H9 (cell line): Measurements from ENCODE around the gene EXPH5. TPM values are rescaled to one million over a fixed set of nuclear protein-coding genes. Genes with fewer than 3 reads are reported as not detected.

Experiments
- DNase-seq: peaks from one replicate; pipeline ENCODE4 v3.0.0-alpha.2; 2017
- H2AFZ ChIP-seq: one replicate; pipeline ENCODE4 v1.6.1; 2013; ENCODE audit warnings: mild to moderate bottlenecking, low read length, control low read depth, moderate library complexity
- H2AK5ac ChIP-seq: 2 replicates; pipeline ENCODE4 v1.6.1; 2013; ENCODE audit warnings: low read length, control low read depth, mixed read lengths; ENCODE audit not compliant: insufficient read length
- H2BK120ac ChIP-seq: one replicate; pipeline ENCODE4 v1.6.1; 2013; ENCODE audit warnings: low read depth, mild to moderate bottlenecking, low read length, control low read depth, inconsistent platforms; ENCODE audit not compliant: poor library complexity, severe bottlenecking
- H2BK12ac ChIP-seq: 2 replicates; pipeline ENCODE4 v1.6.1; 2013; ENCODE audit warnings: low read length, control low read depth, mixed read lengths, low read depth; ENCODE audit not compliant: insufficient read length
- H2BK15ac ChIP-seq: 2 replicates; pipeline ENCODE4 v1.6.1; 2013; ENCODE audit warnings: low read depth, low read length, control low read depth
- H2BK20ac ChIP-seq: one replicate; pipeline ENCODE4 v1.6.1; 2013; ENCODE audit warnings: low read depth, mild to moderate bottlenecking, low read length, control low read depth, inconsistent platforms; ENCODE audit not compliant: poor library complexity, severe bottlenecking
- H2BK5ac ChIP-seq: 2 replicates; pipeline ENCODE4 v1.6.1; 2013; ENCODE audit warnings: low read length, control low read depth, mixed read lengths; ENCODE audit not compliant: insufficient read length
- H3K14ac ChIP-seq: 2 replicates; pipeline ENCODE4 v1.6.1; 2013; ENCODE audit warnings: low read length, control low read depth; ENCODE audit not compliant: insufficient read depth
- H3K18ac ChIP-seq: 2 replicates; pipeline ENCODE4 v1.6.1; 2013; ENCODE audit warnings: low read depth, mild to moderate bottlenecking, mixed read lengths, low read length, control low read depth; ENCODE audit not compliant: insufficient read length
- H3K23ac ChIP-seq: 2 replicates; pipeline ENCODE4 v1.6.1; 2013; ENCODE audit warnings: low read length, control low read depth, mixed read lengths, low read depth; ENCODE audit not compliant: insufficient read length
- H3K23me2 ChIP-seq: 2 replicates; pipeline ENCODE4 v1.6.1; 2013; ENCODE audit warnings: low read depth, mild to moderate bottlenecking, mixed read lengths, low read length, control low read depth; ENCODE audit not compliant: insufficient read length, poor library complexity, severe bottlenecking
- H3K27ac ChIP-seq: 2 replicates; pipeline ENCODE4 v1.5.1; 2013; ENCODE audit warnings: low read length, control low read depth, mixed read lengths, low read depth; ENCODE audit not compliant: insufficient read length
- H3K27me3 ChIP-seq: 2 replicates; pipeline ENCODE4 v1.6.1; 2013; ENCODE audit warnings: low read length, control low read depth, inconsistent platforms; ENCODE audit not compliant: insufficient read depth
- H3K4ac ChIP-seq: 2 replicates; pipeline ENCODE4 v1.6.1; 2013; ENCODE audit warnings: low read depth, mild to moderate bottlenecking, control low read depth, inconsistent platforms, low read length, moderate library complexity
- H3K4me1 ChIP-seq: 2 replicates; pipeline ENCODE4 v1.6.1; 2013; ENCODE audit warnings: low read length, control low read depth, inconsistent platforms; ENCODE audit not compliant: insufficient read depth
- H3K4me2 ChIP-seq: 2 replicates; pipeline ENCODE4 v1.6.1; 2013; ENCODE audit warnings: low read length, control low read depth, mixed read lengths; ENCODE audit not compliant: insufficient read length, insufficient read depth
- H3K56ac ChIP-seq: 2 replicates; pipeline ENCODE4 v1.6.1; 2013; ENCODE audit warnings: low read depth, mild to moderate bottlenecking, mixed read lengths, low read length, control low read depth; ENCODE audit not compliant: insufficient read length
- H3K79me1 ChIP-seq: 2 replicates; pipeline ENCODE4 v1.6.1; 2013; ENCODE audit warnings: low read depth, mild to moderate bottlenecking, moderate library complexity, low read length, control low read depth, inconsistent platforms; ENCODE audit not compliant: insufficient read depth, poor library complexity, severe bottlenecking
- H3K79me2 ChIP-seq: 2 replicates; pipeline ENCODE4 v1.6.1; 2013; ENCODE audit warnings: low read length, control low read depth, inconsistent platforms; ENCODE audit not compliant: insufficient read depth
- H3K9ac ChIP-seq: 2 replicates; pipeline ENCODE4 v1.6.1; 2013; ENCODE audit warnings: low read length, control low read depth, mixed read lengths; ENCODE audit not compliant: insufficient read length; ENCODE audit errors: extremely low read depth
- H3K9me3 ChIP-seq: one replicate; pipeline ENCODE4 v1.6.1; 2013; ENCODE audit warnings: low read depth, low read length, inconsistent platforms; ENCODE audit not compliant: control insufficient read depth
- H3T11ph ChIP-seq: one replicate; pipeline ENCODE4 v1.6.1; 2013; ENCODE audit warnings: mild to moderate bottlenecking, low read length, control low read depth, inconsistent platforms
- H4K20me1 ChIP-seq: one replicate; pipeline ENCODE4 v1.6.1; 2013; ENCODE audit not compliant: control insufficient read depth, insufficient read length, insufficient read depth
- H4K5ac ChIP-seq: 2 replicates; pipeline ENCODE4 v1.6.1; 2013; ENCODE audit warnings: low read depth, mild to moderate bottlenecking, mixed read lengths, low read length, control low read depth; ENCODE audit not compliant: insufficient read length
- H4K8ac ChIP-seq: replicated peaks from 2 replicates; pipeline ENCODE4 v1.6.1; 2013; ENCODE audit warnings: low read length, control low read depth, mixed read lengths, low read depth; ENCODE audit not compliant: insufficient read length
- H4K91ac ChIP-seq: 2 replicates; pipeline ENCODE4 v1.6.1; 2013; ENCODE audit warnings: low read depth, mild to moderate bottlenecking, moderate library complexity, mixed read lengths, low read length, control low read depth; ENCODE audit not compliant: insufficient read length
- H3K27ac Mint-ChIP-seq, 3 experiments: 2 replicates in 2 of 3; 3 replicates in 1 of 3; pipeline ENCODE4 v1.8.0; 2020 to 2021; ENCODE audit warnings: mixed read lengths in 3 of 3, mild to moderate bottlenecking in 1 of 3, moderate library complexity in 1 of 3
- H3K27me3 Mint-ChIP-seq: 2 replicates; pipeline ENCODE4 v1.8.0; 2021; ENCODE audit warnings: low read depth, mild to moderate bottlenecking, moderate library complexity, mixed read lengths
- H3K36me3 Mint-ChIP-seq, 3 experiments: 2 replicates in 2 of 3; 3 replicates in 1 of 3; pipeline ENCODE4 v1.8.0; 2020 to 2021; ENCODE audit warnings: low read depth in 3 of 3, mixed read lengths in 3 of 3; ENCODE audit not compliant: insufficient read depth in 1 of 3
- H3K4me1 Mint-ChIP-seq, 2 experiments: 2 replicates each; pipeline ENCODE4 v1.8.0; 2020; ENCODE audit warnings: mixed read lengths in 2 of 2
- H3K4me3 Mint-ChIP-seq, 2 experiments: 2 replicates in 1 of 2; 3 replicates in 1 of 2; pipeline ENCODE4 v1.8.0; 2020 to 2021; ENCODE audit warnings: mild to moderate bottlenecking in 2 of 2, mixed read lengths in 2 of 2, moderate library complexity in 1 of 2
- H3K9me3 Mint-ChIP-seq, 2 experiments: 2 replicates in 1 of 2; 3 replicates in 1 of 2; pipeline ENCODE4 v1.8.0; 2020; ENCODE audit warnings: mild to moderate bottlenecking in 2 of 2, mixed read lengths in 2 of 2, moderate library complexity in 1 of 2
- CTCF ChIP-seq: fragments of 200-600 bp; sonication (generic); conservative IDR thresholded peaks from 3 replicates; pipeline ENCODE4 v1.8.0; 2021; ENCODE audit warnings: antibody characterized with exemption, mild to moderate bottlenecking
- WGBS: extraction: QIAGEN DNeasy Blood & Tissue Kit; methylation state at CpG from one replicate; pipeline ENCODE4 v1.1.7; 2013; ENCODE audit warnings: missing lambda C conversion rate, low lambda C conversion rate, mixed read lengths; ENCODE audit not compliant: insufficient read length; ENCODE audit errors: extremely low coverage; 5-methylcytosine and 5-hydroxymethylcytosine counted together
- total RNA-seq: library from RNA; stranded (reverse); gene quantifications from 2 replicates; pipeline ENCODE4 v1.2.1, GENCODE V29; 2021

Gene EXPH5
- total RNA-seq, 1 experiment from 2014 or later = 3.1 TPM

GRCh38 chr11:108597736-108598355, 4.3 kb upstream of the EXPH5 start:
- WGBS = no CpG with 5 or more reads among the region's 5 CpGs
- H3K4me3 Mint-ChIP-seq = no peak overlapping the region
- Histone ChIP-seq H2BK120ac (no peak overlapping the region), H4K91ac (no peak overlapping the region), H2AFZ (no peak overlapping the region), H3K9ac (no peak overlapping the region), H3K4me2 (no peak overlapping the region), H3K27me3 (no peaks in the 10 kb centered on the region), H3K23me2 (peaks cover 6% of the 10 kb centered on the region), H2AK5ac (no peak overlapping the region), H3K4ac (no peak overlapping the region), H4K20me1 (no peaks in the 10 kb centered on the region), H4K5ac (no peak overlapping the region), H3K4me1 (no peaks in the 10 kb centered on the region), H4K8ac (no peak overlapping the region), H3K79me2 (no peaks in the 10 kb centered on the region), H3K56ac (no peak overlapping the region), H2BK12ac (no peak overlapping the region), H3K23ac (no peak overlapping the region), H2BK20ac (no peak overlapping the region), H3K79me1 (no peaks in the 10 kb centered on the region), H3K14ac (no peak overlapping the region), H3T11ph (no peak overlapping the region), H3K18ac (no peak overlapping the region), H2BK15ac (no peak overlapping the region), H3K9me3 (no peaks in the 10 kb centered on the region), H2BK5ac (no peak overlapping the region), H3K27ac (no peak overlapping the region)
- TF ChIP-seq CTCF = no peak
- no peaks in the 10 kb centered on the region for H3K9me3 Mint-ChIP-seq
- no peak overlapping the region for H3K27ac Mint-ChIP-seq
- no peak for DNase-seq
- peaks cover 16 to 25% of the 10 kb centered on the region in 2 experiments for H3K4me1 Mint-ChIP-seq
- H3K27me3 Mint-ChIP-seq = peaks cover under 1% of the 10 kb centered on the region
- no peaks in the 10 kb centered on the region for H3K36me3 Mint-ChIP-seq
